Endothelial cell (in vitro differentiated cells): ENCODE results near the gene TMPRSS6. TPM values are rescaled to one million over a fixed set of nuclear protein-coding genes. Genes with fewer than 3 reads are reported as not detected.
A peak's percentile ranks its signal among the peaks of the same experiment; 100 is the strongest.

Source experiments
- DNase-seq: peaks from one replicate; pipeline ENCODE4 v3.0.0; 2021; ENCODE audit warnings: low spot score
- H3K27ac Mint-ChIP-seq: one replicate; pipeline ENCODE4 v1.8.0; 2021; ENCODE audit warnings: mixed read lengths, inconsistent platforms; ENCODE audit not compliant: unreplicated experiment
- H3K27me3 Mint-ChIP-seq: one replicate; pipeline ENCODE4 v1.8.0; 2021; ENCODE audit warnings: mild to moderate bottlenecking, moderate library complexity, mixed read lengths, inconsistent platforms; ENCODE audit not compliant: unreplicated experiment
- H3K36me3 Mint-ChIP-seq: one replicate; pipeline ENCODE4 v1.8.0; 2021; ENCODE audit warnings: mild to moderate bottlenecking, low read depth, mixed read lengths, inconsistent platforms; ENCODE audit not compliant: unreplicated experiment
- H3K4me1 Mint-ChIP-seq: one replicate; pipeline ENCODE4 v1.8.0; 2021; ENCODE audit warnings: mild to moderate bottlenecking, mixed read lengths, inconsistent platforms; ENCODE audit not compliant: unreplicated experiment
- H3K4me3 Mint-ChIP-seq: one replicate; pipeline ENCODE4 v1.8.0; 2021; ENCODE audit warnings: mild to moderate bottlenecking, mixed read lengths, inconsistent platforms; ENCODE audit not compliant: unreplicated experiment
- H3K9me3 Mint-ChIP-seq: one replicate; pipeline ENCODE4 v1.8.0; 2021; ENCODE audit warnings: mixed read lengths, inconsistent platforms; ENCODE audit not compliant: unreplicated experiment
- total RNA-seq: library from RNA; stranded (reverse); fragmentation: NEBNext Ultra II Directional; extraction: Animal tissue kit (Norgen Biotek cat#: 25700); gene quantifications from one replicate; pipeline ENCODE4 v1.2.1, GENCODE V29; 2021; ENCODE audit not compliant: unreplicated experiment
- TF ChIP-seq, protein P1 (sequence below): fragments of 200-600 bp; sonication (generic); IDR thresholded peaks from one replicate; pipeline ENCODE4 v1.5.0; 2021; ENCODE audit warnings: antibody characterized with exemption; ENCODE audit not compliant: unreplicated experiment

Gene TMPRSS6
- total RNA-seq, 1 donor from 2014 or later: not detected

- peaks cover 2% of the 10 kb centered on the region for H3K27me3 Mint-ChIP-seq
- TF ChIP-seq, protein P1, sequence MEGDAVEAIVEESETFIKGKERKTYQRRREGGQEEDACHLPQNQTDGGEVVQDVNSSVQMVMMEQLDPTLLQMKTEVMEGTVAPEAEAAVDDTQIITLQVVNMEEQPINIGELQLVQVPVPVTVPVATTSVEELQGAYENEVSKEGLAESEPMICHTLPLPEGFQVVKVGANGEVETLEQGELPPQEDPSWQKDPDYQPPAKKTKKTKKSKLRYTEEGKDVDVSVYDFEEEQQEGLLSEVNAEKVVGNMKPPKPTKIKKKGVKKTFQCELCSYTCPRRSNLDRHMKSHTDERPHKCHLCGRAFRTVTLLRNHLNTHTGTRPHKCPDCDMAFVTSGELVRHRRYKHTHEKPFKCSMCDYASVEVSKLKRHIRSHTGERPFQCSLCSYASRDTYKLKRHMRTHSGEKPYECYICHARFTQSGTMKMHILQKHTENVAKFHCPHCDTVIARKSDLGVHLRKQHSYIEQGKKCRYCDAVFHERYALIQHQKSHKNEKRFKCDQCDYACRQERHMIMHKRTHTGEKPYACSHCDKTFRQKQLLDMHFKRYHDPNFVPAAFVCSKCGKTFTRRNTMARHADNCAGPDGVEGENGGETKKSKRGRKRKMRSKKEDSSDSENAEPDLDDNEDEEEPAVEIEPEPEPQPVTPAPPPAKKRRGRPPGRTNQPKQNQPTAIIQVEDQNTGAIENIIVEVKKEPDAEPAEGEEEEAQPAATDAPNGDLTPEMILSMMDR: no peak
- DNase-seq: no peak
- no peak overlapping the region for H3K27ac Mint-ChIP-seq
- no peak overlapping the region for H3K4me3 Mint-ChIP-seq
- peaks cover 12% of the 10 kb centered on the region for H3K4me1 Mint-ChIP-seq
- peaks cover 14% of the 10 kb centered on the region for H3K36me3 Mint-ChIP-seq
- no peaks in the 10 kb centered on the region for H3K9me3 Mint-ChIP-seq
Observed at GRCh38 chr22:37022483-37023337, 86.8 kb downstream of the TMPRSS6 start.

DNA sequence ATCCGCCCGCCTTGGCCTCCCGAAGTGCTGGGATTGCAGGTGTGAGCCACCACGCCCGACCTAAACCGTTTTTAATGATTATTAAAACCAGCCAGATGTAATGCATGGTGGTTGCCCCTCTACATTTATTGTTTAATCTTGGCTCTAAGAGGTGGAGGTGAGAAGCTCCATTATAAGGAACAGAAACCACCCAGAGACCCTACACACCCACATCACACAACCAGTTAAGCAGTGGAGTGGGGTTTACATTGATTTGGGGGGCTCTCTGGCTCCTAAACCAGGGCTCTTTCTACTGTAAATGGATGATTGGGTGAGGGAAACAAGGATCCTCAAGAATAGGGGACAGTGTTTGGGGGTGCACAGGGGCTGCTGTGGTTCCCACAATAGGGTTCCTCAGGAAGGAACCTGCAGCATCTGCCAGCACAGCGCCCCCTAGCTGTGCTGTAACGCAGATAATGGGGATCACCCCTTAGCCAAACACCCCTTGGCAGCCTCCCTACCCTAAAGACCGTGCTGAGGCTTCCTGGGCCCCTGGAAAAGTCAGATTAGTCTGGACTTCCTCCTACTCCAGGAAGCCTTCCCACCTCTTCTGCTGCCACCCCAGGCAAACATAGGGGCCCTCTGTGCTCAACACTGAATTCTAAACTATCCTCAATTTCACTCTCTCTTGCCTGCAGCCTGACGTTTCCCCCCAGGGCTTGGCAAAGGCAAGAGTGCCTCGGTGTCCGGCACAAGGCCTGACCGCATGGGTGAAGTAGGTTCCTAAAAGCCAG, 87.6 kb downstream of the TMPRSS6 start:
- H3K27me3 Mint-ChIP-seq: peaks cover 2% of the 10 kb centered on the region
- H3K9me3 Mint-ChIP-seq: no peaks in the 10 kb centered on the region
- no peak overlapping the region for H3K27ac Mint-ChIP-seq
- H3K36me3 Mint-ChIP-seq: peaks cover 11% of the 10 kb centered on the region
- H3K4me3 Mint-ChIP-seq: peak overlapping the region; percentile 49
- DNase-seq: peak; percentile 43
- peaks cover 12% of the 10 kb centered on the region for H3K4me1 Mint-ChIP-seq
- TF ChIP-seq, protein P1: peak; percentile 77

- no peak for DNase-seq
- no peaks in the 10 kb centered on the region for H3K9me3 Mint-ChIP-seq
- H3K27me3 Mint-ChIP-seq: peaks cover 2% of the 10 kb centered on the region
- peaks cover 18% of the 10 kb centered on the region for H3K4me1 Mint-ChIP-seq
- H3K4me3 Mint-ChIP-seq: peak overlapping the region; percentile 56
- H3K36me3 Mint-ChIP-seq: peaks cover 11% of the 10 kb centered on the region
- no peak overlapping the region for H3K27ac Mint-ChIP-seq
- TF ChIP-seq, protein P1: no peak
Observed at GRCh38 chr22:37021041-37021440, 88.5 kb downstream of the TMPRSS6 start.

DNA sequence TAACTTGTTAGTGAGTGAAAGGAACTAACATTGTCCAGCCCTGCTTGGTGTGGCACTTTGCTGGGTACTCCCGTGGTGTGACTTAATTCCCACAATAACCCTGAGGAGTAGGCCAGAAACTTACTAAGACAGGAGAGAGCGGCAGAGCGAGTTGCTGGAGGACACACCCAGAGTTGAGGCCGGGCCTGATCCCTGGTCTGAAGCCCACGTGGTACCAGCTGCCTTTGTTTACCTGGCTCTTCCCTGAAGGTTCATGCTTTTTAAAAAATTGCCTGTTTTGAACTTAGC, 89.4 kb downstream of the TMPRSS6 start:
- DNase-seq: no peak
- Mint-ChIP-seq H3K27ac (peak overlapping the region; percentile 92), H3K4me3 (peak overlapping the region; percentile 97), H3K27me3 (peaks cover 2% of the 10 kb centered on the region), H3K4me1 (peaks cover 20% of the 10 kb centered on the region), H3K36me3 (peaks cover 8% of the 10 kb centered on the region), H3K9me3 (no peaks in the 10 kb centered on the region)
- TF ChIP-seq, protein P1: no peak
